A673 (cell line): Measurements from ENCODE around the gene DUS2. TPM values are rescaled to one million over a fixed set of nuclear protein-coding genes. Genes with fewer than 3 reads are reported as not detected.

ENCODE experiments used
- BruUV-seq: library from RNA; stranded (reverse); fragments of 400-500 nt; replicated peaks from 2 replicates; lab custom pipeline; 2021; lab: Mats Ljungman, UMichigan
- CTCF ChIA-PET: fragments of 300-600 bp; sonication (Branson Sonifier 250); formaldehyde crosslinking; loops from one replicate; lab custom pipeline; 2022; ENCODE audit warnings: antibody characterized with exemption; lab: Charles Lee
- POLR2A ChIA-PET: fragments of 300-600 bp; sonication (Branson Sonifier 250); formaldehyde crosslinking; loops from one replicate; lab custom pipeline; 2022; ENCODE audit warnings: antibody characterized with exemption; ENCODE audit not compliant: low non-redundant PET; lab: Charles Lee
- DNase-seq: peaks from one replicate; pipeline ENCODE4 v3.0.0-alpha.2; 2015; ENCODE audit warnings: low spot score
- H3K27ac ChIP-seq: fragments of 200-600 bp; sonication (generic); 2 replicates; pipeline ENCODE4 v1.5.1; 2016; ENCODE audit warnings: mixed run types, low read depth, mild to moderate bottlenecking, mixed read lengths, antibody characterized with exemption, low read length; ENCODE audit not compliant: poor library complexity, severe bottlenecking
- H3K27me3 ChIP-seq: fragments of 200-600 bp; sonication (generic); replicated peaks from 2 replicates; pipeline ENCODE4 v1.6.1; 2017; ENCODE audit warnings: mixed run types, low read depth, mild to moderate bottlenecking, mixed read lengths, antibody characterized with exemption, low read length; ENCODE audit not compliant: insufficient read depth, poor library complexity
- H3K36me3 ChIP-seq: fragments of 200-600 bp; sonication (generic); 2 replicates; pipeline ENCODE4 v1.6.1; 2016; ENCODE audit warnings: mixed run types, mild to moderate bottlenecking, mixed read lengths, antibody characterized with exemption, low read length; ENCODE audit not compliant: insufficient read depth, poor library complexity, severe bottlenecking
- H3K4me1 ChIP-seq: fragments of 200-600 bp; sonication (generic); 2 replicates; pipeline ENCODE4 v1.6.1; 2017; ENCODE audit warnings: mixed run types, mild to moderate bottlenecking, mixed read lengths, antibody characterized with exemption, low read length; ENCODE audit not compliant: insufficient read depth, poor library complexity, severe bottlenecking
- H3K4me3 ChIP-seq: fragments of 200-600 bp; sonication (generic); 2 replicates; pipeline ENCODE4 v1.5.1; 2016; ENCODE audit warnings: low read depth, mixed run types, mild to moderate bottlenecking, mixed read lengths, low read length; ENCODE audit not compliant: poor library complexity, severe bottlenecking
- H3K9me3 ChIP-seq: fragments of 200-600 bp; sonication (generic); 2 replicates; pipeline ENCODE4 v1.6.1; 2016; ENCODE audit warnings: mixed run types, low read depth, mild to moderate bottlenecking, mixed read lengths, antibody characterized with exemption, low read length; ENCODE audit not compliant: poor library complexity, severe bottlenecking
- EZH2 ChIP-seq: fragments of 200-600 bp; sonication (generic); IDR thresholded peaks from 2 replicates; pipeline ENCODE4 v1.6.1; 2017; ENCODE audit warnings: borderline replicate concordance, low read depth, mild to moderate bottlenecking, mixed read lengths, antibody characterized with exemption, low read length; ENCODE audit not compliant: poor library complexity, severe bottlenecking
- intact Hi-C: fragments of 100-400 bp; cut with micrococcal nuclease; formaldehyde crosslinking; loops from one replicate; pipeline ENCODE4 v1.10.0; 2022; ENCODE audit not compliant: unreplicated experiment
- total RNA-seq: library from RNA; stranded (reverse); gene quantifications from 2 replicates; pipeline ENCODE4 v1.2.3, GENCODE V29; 2021
- TF ChIP-seq, protein P1 (sequence below): fragments of 300-800, 200-600 bp; sonication (generic); conservative IDR thresholded peaks from 2 replicates; pipeline ENCODE4 v1.5.1; 2017; ENCODE audit warnings: low read depth, mild to moderate bottlenecking, antibody characterized with exemption, low read length, moderate library complexity, mixed read lengths

The DUS2 gene
- total RNA-seq, 1 experiment from 2014 or later: 19.7 TPM

DNA sequence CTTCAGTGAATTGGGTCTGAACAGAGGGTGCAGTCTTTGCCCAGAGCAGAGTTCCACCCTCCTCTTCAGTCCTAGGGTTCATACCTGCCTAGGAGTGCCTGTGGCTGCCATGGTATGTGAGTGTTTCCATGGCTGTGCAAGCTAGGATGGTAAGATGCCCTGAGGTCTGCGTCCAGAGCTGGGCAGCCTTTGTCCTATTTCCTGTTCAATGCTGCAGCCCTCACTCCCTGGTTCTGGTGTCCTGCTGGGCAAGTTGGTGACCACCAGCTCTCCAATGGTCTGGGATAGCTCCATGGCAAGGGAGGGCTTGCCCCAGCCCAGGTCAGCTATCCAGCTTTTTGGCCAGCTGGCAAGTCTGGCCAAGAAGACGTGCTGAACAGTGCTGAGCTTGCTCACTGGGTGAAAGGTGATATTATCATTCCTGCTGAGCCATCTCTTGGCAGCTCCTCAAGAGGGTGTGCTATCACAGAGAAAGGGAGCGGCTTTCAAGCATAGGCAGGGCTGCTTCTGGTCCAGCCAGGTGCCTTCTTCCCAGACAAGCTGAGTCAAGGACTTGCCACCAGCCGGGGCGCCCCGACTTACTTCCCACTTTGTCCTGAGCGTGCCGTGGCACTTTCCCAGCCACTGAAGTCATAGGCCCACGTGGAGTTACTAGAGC lies 49.1 kb downstream of the DUS2 start:
- Histone ChIP-seq H3K27me3 (no peaks in the 10 kb centered on the region), H3K27ac (no peak overlapping the region), H3K36me3 (peaks cover 7% of the 10 kb centered on the region), H3K4me1 (peaks cover 5% of the 10 kb centered on the region), H3K9me3 (no peaks in the 10 kb centered on the region), H3K4me3 (no peak overlapping the region)
- DNase-seq: no peak
- TF ChIP-seq EZH2: no peak
- TF ChIP-seq, protein P1, sequence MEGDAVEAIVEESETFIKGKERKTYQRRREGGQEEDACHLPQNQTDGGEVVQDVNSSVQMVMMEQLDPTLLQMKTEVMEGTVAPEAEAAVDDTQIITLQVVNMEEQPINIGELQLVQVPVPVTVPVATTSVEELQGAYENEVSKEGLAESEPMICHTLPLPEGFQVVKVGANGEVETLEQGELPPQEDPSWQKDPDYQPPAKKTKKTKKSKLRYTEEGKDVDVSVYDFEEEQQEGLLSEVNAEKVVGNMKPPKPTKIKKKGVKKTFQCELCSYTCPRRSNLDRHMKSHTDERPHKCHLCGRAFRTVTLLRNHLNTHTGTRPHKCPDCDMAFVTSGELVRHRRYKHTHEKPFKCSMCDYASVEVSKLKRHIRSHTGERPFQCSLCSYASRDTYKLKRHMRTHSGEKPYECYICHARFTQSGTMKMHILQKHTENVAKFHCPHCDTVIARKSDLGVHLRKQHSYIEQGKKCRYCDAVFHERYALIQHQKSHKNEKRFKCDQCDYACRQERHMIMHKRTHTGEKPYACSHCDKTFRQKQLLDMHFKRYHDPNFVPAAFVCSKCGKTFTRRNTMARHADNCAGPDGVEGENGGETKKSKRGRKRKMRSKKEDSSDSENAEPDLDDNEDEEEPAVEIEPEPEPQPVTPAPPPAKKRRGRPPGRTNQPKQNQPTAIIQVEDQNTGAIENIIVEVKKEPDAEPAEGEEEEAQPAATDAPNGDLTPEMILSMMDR: no peak
- no TSS peak for BruUV-seq
- intact Hi-C loops: no loop called here
- ChIA-PET POLR2A (no interaction called here), CTCF (no interaction called here)

DNA sequence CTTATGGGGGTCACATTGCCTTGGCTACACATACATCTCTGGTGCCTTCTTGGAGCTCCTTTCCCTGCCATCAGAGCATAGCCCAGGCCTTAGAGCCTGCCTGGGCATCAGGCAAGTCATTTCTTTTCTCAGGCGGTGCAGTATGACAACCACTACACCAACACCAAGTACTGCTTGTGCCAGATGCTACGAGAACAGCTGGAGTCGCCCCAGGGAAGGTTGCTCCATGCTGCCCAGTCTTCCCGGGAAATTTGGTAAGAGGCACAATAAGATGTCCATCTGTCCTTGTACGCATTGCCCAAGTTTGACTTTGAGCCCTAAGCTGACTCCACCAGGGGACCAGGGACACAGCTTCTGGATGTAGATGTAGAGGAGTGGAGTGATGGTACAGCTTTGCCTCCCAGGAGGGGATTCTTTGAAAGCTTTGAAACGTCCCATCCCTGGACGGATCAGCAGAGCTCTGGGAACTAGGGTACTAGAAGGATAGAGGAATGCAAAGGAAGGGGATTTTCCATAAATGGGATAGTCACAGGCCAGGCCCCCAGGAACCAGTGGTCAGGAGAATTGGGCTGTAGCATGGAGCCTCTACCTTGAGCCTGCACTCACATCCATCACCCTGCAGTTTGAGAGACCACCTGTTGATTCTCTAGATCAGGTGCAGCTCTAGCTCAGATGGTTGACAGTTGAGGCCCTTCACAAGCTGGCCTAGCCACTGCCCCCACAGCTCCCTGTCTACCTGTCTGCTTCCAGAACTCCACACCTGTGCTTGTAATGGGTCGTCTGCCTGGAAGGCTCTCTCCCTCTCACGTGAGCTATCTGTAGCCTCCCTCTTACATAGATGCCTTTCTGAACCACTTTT lies 51.0 kb downstream of the DUS2 start:
- CTCF ChIA-PET: no interaction called here
- H3K27me3 ChIP-seq: no peaks in the 10 kb centered on the region
- H3K4me1 ChIP-seq: no peaks in the 10 kb centered on the region
- POLR2A ChIA-PET: no interaction called here
- H3K4me3 ChIP-seq: no peak overlapping the region
- no TSS peak for BruUV-seq
- H3K9me3 ChIP-seq: no peaks in the 10 kb centered on the region
- intact Hi-C loops: no loop called here
- peaks cover 7% of the 10 kb centered on the region for H3K36me3 ChIP-seq
- no peak for DNase-seq
- TF ChIP-seq, protein P1: no peak
- no peak for TF ChIP-seq EZH2
- no peak overlapping the region for H3K27ac ChIP-seq

DNA sequence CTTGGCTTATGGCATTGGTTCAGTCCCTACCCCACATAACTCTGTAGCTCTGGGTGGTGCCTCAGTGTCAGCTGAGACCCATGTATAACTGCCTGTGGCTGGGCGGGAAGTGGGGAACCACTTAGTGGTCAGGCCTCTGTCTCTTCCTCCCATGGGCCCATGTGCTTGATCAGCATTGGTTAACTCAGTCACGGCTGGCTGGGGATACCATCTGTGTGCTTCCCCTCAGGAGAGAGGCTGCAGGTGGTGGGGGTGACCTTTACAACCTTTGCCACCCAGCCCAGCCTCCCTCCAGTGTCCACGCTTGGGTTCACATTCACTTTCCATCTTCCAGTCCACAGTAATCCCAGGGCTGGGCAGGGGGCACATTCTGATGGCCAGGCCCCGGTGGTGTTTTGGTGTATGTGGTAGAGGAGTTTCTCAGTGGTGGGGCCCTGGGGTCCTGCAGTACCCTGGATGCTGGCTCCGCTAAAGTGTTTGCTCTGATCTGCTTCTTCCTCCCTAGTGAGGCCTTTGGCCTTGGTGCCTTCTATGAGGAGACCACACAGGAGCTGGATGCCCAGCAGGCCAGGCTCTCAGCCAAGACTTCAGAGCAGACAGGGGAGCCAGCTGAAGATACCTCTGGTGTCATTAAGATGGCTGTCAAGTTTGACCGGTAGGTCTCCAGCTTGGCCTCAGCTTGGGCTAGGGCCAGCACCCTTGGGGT lies 51.9 kb downstream of the DUS2 start:
- TF ChIP-seq, protein P1: no peak
- no peak for TF ChIP-seq EZH2
- POLR2A ChIA-PET: no interaction called here
- Histone ChIP-seq H3K4me3 (no peak overlapping the region), H3K27me3 (no peaks in the 10 kb centered on the region), H3K36me3 (peaks cover 7% of the 10 kb centered on the region), H3K27ac (no peak overlapping the region), H3K4me1 (no peaks in the 10 kb centered on the region), H3K9me3 (no peaks in the 10 kb centered on the region)
- intact Hi-C loops: no loop called here
- DNase-seq: no peak
- BruUV-seq: no TSS peak
- CTCF ChIA-PET: no interaction called here
